CD4-positive, alpha-beta T cell (primary cell): Measurements from ENCODE around the gene MFAP4. TPM values are rescaled to one million over a fixed set of nuclear protein-coding genes. Genes with fewer than 3 reads are reported as not detected.

Experiments used
- ATAC-seq: fragments of 200-7000 bp; cut with Tn5 transposase; one replicate; pipeline ENCODE4 v1.10.0; 2022; ENCODE audit warnings: mild to moderate bottlenecking; ENCODE audit not compliant: poor library complexity
- CTCF ChIA-PET: fragments of 350-600 bp; sonication (Branson Sonifier 250); formaldehyde crosslinking; loops from one replicate; lab custom pipeline; 2021; ENCODE audit warnings: antibody characterized with exemption, inconsistent platforms; lab: Charles Lee
- POLR2A ChIA-PET: fragments of 350-600 bp; sonication (Branson Sonifier 250); formaldehyde crosslinking; loops from one replicate; lab custom pipeline; 2021; ENCODE audit warnings: antibody characterized with exemption, inconsistent platforms; lab: Charles Lee
- DNase-seq, 14 experiments: peaks; one replicate each; pipeline ENCODE4 v3.0.0-alpha.2; 2013 to 2020; ENCODE audit warnings: mixed read lengths in 2 of 14
- H3K27ac ChIP-seq, 2 donors: one replicate each; pipeline versions ENCODE4 v1.5.1 to v1.7.0; 2013; ENCODE audit warnings: low read length in 2 of 2, low read depth in 1 of 2, mild to moderate bottlenecking in 1 of 2
- H3K27me3 ChIP-seq, 2 experiments: 1 replicate in 1 of 2; 2 replicates in 1 of 2; pipeline versions ENCODE4 v1.6.1 to v1.7.0; 2013; ENCODE audit warnings: low read length in 2 of 2, control low read depth in 1 of 2, mild to moderate bottlenecking in 1 of 2, moderate library complexity in 1 of 2; ENCODE audit not compliant: insufficient read depth in 2 of 2, control insufficient read depth in 1 of 2
- H3K36me3 ChIP-seq: one replicate; pipeline ENCODE4 v1.6.1; 2013; ENCODE audit warnings: low read length, control low read depth; ENCODE audit not compliant: insufficient read depth
- H3K4me1 ChIP-seq: one replicate; pipeline ENCODE4 v1.6.1; 2013; ENCODE audit warnings: low read length, control low read depth; ENCODE audit not compliant: insufficient read depth
- H3K4me3 ChIP-seq: one replicate; pipeline ENCODE4 v1.5.1; 2013; ENCODE audit warnings: mild to moderate bottlenecking, low read length, moderate library complexity
- H3K9me3 ChIP-seq, 2 experiments: 1 replicate in 1 of 2; 2 replicates in 1 of 2; pipeline versions ENCODE4 v1.6.1 to v1.7.0; 2013; ENCODE audit warnings: low read length in 2 of 2, mild to moderate bottlenecking in 2 of 2, control low read depth in 1 of 2, moderate library complexity in 1 of 2; ENCODE audit not compliant: control insufficient read depth in 1 of 2, insufficient read depth in 1 of 2
- H3K27ac Mint-ChIP-seq: one replicate; pipeline ENCODE4 v1.8.0; 2020; ENCODE audit warnings: mixed read lengths
- H3K27me3 Mint-ChIP-seq: one replicate; pipeline ENCODE4 v1.8.0; 2021; ENCODE audit warnings: mixed read lengths
- H3K36me3 Mint-ChIP-seq: one replicate; pipeline ENCODE4 v1.8.0; 2021; ENCODE audit warnings: low read depth, mixed read lengths
- H3K4me1 Mint-ChIP-seq: one replicate; pipeline ENCODE4 v1.8.0; 2021; ENCODE audit warnings: low read depth, mixed read lengths
- H3K4me3 Mint-ChIP-seq: one replicate; pipeline ENCODE4 v1.8.0; 2020; ENCODE audit warnings: mild to moderate bottlenecking, mixed read lengths
- H3K9me3 Mint-ChIP-seq: one replicate; pipeline ENCODE4 v1.8.0; 2020; ENCODE audit warnings: mixed read lengths
- CTCF ChIP-seq: fragments of 200-600 bp; IDR thresholded peaks from one replicate; pipeline ENCODE4 v1.8.0; 2022; ENCODE audit warnings: antibody characterized with exemption, mild to moderate bottlenecking
- intact Hi-C, 2 experiments: fragments of 100-400 bp; cut with DNase I in 1 of 2; cut with micrococcal nuclease in 1 of 2; formaldehyde crosslinking; loops; one replicate each; pipeline versions ENCODE4 v1.15.1 to v1.9.0; 2023 to 2025; cut with DNase I, micrococcal nuclease
- total RNA-seq, 174 experiments: library from RNA in 2 of 174; stranded (reverse) in 2 of 174; gene quantifications; one replicate each; pipeline ENCODE4 v1.2.3 and lab custom pipeline; 2021 to 2026

Gene MFAP4
- total RNA-seq, 2 experiments from 2014 or later, result not detected

- H3K9me3 Mint-ChIP-seq, result no peaks in the 10 kb centered on the region
- Histone ChIP-seq H3K27me3 (no peaks in the 10 kb centered on the region), H3K36me3 (peaks cover 22% of the 10 kb centered on the region), H3K4me3 (peak overlapping the region; percentile 100), H3K4me1 (peaks cover 30% of the 10 kb centered on the region), H3K9me3 (peaks cover 0 to 5% of the 10 kb centered on the region in 2 experiments), H3K27ac (peak overlapping the region; percentile 75 to 93)
- peak overlapping the region; percentile 100 for H3K4me3 Mint-ChIP-seq
- ChIA-PET POLR2A (interaction anchor here (0.5 to 2.5 kb wide), 20 partner anchors 9 to 1419 kb away, joined by 3 to 58 read pairs (median 5); partner anchors contain the start of genes AKAP10, ALDH3A2, ALKBH5 and B9D1), CTCF (interaction anchor here (0.8 to 1.9 kb wide), 3 partner anchors 15 to 367 kb away, joined by 3 to 62 read pairs (median 5); partner anchors contain the start of gene B9D1)
- H3K27ac Mint-ChIP-seq, result peak overlapping the region; percentile 90
- no peak for TF ChIP-seq CTCF
- no peaks in the 10 kb centered on the region for H3K27me3 Mint-ChIP-seq
- ATAC-seq (peak; percentile 87), DNase-seq (peak; percentile 83 to 98 (median 90))
- H3K4me1 Mint-ChIP-seq, result peaks cover 11% of the 10 kb centered on the region
- intact Hi-C loops, result loop anchor here (1.0 to 5.0 kb wide), 6 partner anchors 16 to 394 kb away; partner anchors contain the start of genes ALDH3A2 (in 1 of the 2) and B9D1 (in 1 of the 2)
- H3K36me3 Mint-ChIP-seq, result peaks cover 36% of the 10 kb centered on the region
Observed at GRCh38 chr17:19377602-19378415, 9.2 kb downstream of the MFAP4 start.

DNA sequence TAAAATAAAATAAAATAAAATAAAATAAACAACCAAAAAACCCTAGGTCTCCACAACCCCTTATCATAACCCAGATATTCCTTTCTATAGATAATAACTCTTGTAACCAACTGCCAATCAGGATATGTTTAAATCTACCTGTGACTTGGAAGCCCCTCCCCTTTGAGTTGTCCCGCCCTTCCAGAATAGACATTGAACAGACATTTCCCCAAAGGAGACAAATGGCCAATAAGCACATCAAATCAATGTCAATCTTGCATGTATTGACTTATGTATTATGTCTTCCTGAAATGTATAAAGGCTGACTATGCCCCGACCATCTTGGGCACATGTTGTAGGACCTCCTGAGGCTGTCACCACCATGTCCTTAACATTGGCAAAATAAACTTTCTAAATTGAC is 10.2 kb downstream of the MFAP4 start:
- peak in 2 of 14 experiments; percentile 40 to 44 for DNase-seq
- Histone ChIP-seq H3K27me3 (no peaks in the 10 kb centered on the region), H3K36me3 (peaks cover 17% of the 10 kb centered on the region), H3K4me3 (peak overlapping the region; percentile 100), H3K4me1 (peaks cover 40% of the 10 kb centered on the region), H3K27ac (peak overlapping the region in 1 of 2 donors; percentile 93), H3K9me3 (peaks cover 0 to 5% of the 10 kb centered on the region in 2 experiments)
- peaks cover 36% of the 10 kb centered on the region for H3K36me3 Mint-ChIP-seq
- H3K4me3 Mint-ChIP-seq, result peak overlapping the region; percentile 100
- ChIA-PET POLR2A (interaction anchor here (0.7 to 2.5 kb wide), 9 partner anchors 12 to 601 kb away, joined by 3 to 58 read pairs (median 4); partner anchors contain the start of genes AKAP10 and B9D1), CTCF (interaction anchor here (1.9 kb wide), 1 partner anchor 14 kb away, joined by 62 read pairs; the partner anchor contains the start of gene B9D1)
- H3K9me3 Mint-ChIP-seq, result no peaks in the 10 kb centered on the region
- intact Hi-C loops, result loop anchor here (1.0 to 5.0 kb wide), 6 partner anchors 14 to 395 kb away; partner anchors contain the start of gene ALDH3A2 (in 1 of the 2)
- H3K27ac Mint-ChIP-seq, result peak overlapping the region; percentile 90
- peaks cover 16% of the 10 kb centered on the region for H3K4me1 Mint-ChIP-seq
- no peak for ATAC-seq
- TF ChIP-seq CTCF, result no peak
- H3K27me3 Mint-ChIP-seq, result no peaks in the 10 kb centered on the region

DNA sequence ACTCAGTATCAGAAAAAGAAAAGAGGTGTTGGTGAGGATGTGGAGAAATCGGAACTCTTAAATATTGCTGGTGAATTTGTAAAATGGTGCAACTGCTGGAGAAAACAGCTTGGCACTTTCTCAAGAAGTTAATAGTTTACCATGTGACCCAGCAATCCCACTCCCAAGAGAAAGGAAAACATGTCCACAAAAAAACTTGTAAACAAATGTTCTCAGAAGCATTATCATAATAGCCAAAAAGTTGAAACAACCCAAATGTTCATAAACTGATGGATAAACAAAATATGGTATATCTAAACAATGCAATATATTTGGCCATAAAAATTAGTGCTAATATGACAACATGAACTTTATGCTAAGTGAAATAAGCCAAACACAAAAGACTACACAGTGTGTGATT is 11.3 kb downstream of the MFAP4 start:
- intact Hi-C loops, result loop anchor here (1.0 to 5.0 kb wide), 6 partner anchors 12 to 397 kb away; partner anchors contain the start of gene ALDH3A2 (in 1 of the 2)

More for the DNA sequence above, 11.3 kb downstream of the MFAP4 start:
- peaks cover 51% of the 10 kb centered on the region for H3K4me1 ChIP-seq
- Mint-ChIP-seq H3K27me3 (no peaks in the 10 kb centered on the region), H3K4me1 (peaks cover 27% of the 10 kb centered on the region), H3K36me3 (peaks cover 26% of the 10 kb centered on the region), H3K27ac (no peak overlapping the region), H3K4me3 (peak overlapping the region; percentile 76), H3K9me3 (no peaks in the 10 kb centered on the region)
- TF ChIP-seq CTCF, result no peak
- no peak for DNase-seq
- peaks cover 0 to 2% of the 10 kb centered on the region in 2 experiments for H3K9me3 ChIP-seq
- ChIA-PET CTCF (interaction anchor here (3.7 kb wide), 1 partner anchor 13 kb away, joined by 22 read pairs; the partner anchor contains the start of gene B9D1), POLR2A (no interaction called here)
- no peak for ATAC-seq
- H3K36me3 ChIP-seq, result peaks cover 8% of the 10 kb centered on the region
- no peak overlapping the region for H3K4me3 ChIP-seq
- no peaks in the 10 kb centered on the region for H3K27me3 ChIP-seq
- H3K27ac ChIP-seq, result no peak overlapping the region
